Occipital lobe (tissue), 2 donors: ENCODE data around the gene LETMD1. TPM values are rescaled to one million over a fixed set of nuclear protein-coding genes. Genes with fewer than 3 reads are reported as not detected.

ENCODE experiments used
- DNase-seq: peaks from one replicate; lab custom pipeline; 2025; lab: John Stamatoyannopoulos, UW
- total RNA-seq: library from RNA; depleted of rRNA; stranded (reverse); fragments of >200 nt; gene quantifications from one replicate; pipeline ENCODE4 v1.2.3, GENCODE V29; 2014

Gene LETMD1
- total RNA-seq, 1 donor from 2014 or later = 56.8 TPM

GRCh38 chr12:51025836-51026638 lies 22.1 kb upstream of the LETMD1 start, which contains the start of gene SLC11A2:
Gene SLC11A2 (minus strand): TSS chr12:51026384. CDS start chr12:51010728, 15,656 bp downstream.
- peak; percentile 94 for DNase-seq

DNA sequence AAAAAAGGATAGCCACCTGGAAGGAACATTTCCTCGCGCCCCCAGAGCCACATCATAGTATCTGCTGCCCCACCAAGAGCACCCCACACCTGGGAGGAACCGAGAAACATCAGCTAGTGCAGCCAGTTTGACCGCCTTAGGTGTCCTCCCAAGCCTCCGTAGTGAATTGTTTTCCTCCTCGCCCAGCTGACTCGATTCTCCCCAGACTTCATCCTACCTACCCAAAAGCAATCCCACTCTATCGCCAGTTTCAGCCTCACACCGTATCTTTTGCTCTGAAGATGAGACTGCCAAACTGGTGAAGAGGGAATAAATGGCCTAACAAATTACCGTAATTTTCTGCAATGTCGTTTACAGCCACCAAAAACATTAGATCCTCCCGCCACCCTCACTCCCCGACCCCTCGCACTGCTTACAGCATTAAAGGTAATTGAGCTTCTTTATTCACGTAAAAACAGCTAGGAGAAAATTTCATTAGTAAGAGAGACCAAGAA lies 20.7 kb upstream of the LETMD1 start:
- no peak for DNase-seq

GRCh38 chr12:51028126-51028812 lies 19.9 kb upstream of the LETMD1 start:
- DNase-seq = no peak

- no peak for DNase-seq
These were observed 19.3 kb upstream of the LETMD1 start for GRCh38 chr12:51028813-51029150.

GRCh38 chr12:51033048-51033447 lies 15.1 kb upstream of the LETMD1 start:
- no peak for DNase-seq

DNA sequence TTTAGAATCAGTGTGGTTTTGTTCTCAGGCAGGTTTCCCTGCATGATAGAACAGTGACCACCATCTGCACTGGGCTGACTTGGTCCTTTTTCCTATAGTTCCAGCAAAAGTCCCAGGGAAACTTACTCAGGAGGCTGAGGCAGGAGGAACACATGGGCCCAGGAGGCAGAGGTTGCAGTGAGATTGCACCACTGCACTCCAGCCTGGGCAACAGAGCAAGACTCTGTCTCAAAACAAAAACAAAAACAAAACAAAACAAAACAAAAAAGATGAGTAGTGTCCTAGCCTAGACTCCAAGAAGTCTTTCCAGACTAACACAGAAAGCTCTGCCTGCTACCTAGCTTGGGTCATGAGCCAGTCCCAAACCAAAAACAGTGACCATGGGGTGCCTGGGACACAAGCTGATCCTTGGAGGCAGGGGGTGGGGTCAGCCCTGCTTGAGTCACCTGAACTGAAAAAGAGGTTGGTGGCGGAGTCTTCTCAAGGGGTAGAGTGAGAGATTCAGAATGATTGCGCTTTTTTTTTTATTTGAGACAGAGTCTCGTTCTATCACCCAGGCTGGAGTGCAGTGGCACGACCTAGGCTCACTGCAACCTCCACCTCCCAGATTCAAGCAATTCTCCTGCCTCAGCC lies 14.6 kb upstream of the LETMD1 start:
- DNase-seq = no peak

DNA sequence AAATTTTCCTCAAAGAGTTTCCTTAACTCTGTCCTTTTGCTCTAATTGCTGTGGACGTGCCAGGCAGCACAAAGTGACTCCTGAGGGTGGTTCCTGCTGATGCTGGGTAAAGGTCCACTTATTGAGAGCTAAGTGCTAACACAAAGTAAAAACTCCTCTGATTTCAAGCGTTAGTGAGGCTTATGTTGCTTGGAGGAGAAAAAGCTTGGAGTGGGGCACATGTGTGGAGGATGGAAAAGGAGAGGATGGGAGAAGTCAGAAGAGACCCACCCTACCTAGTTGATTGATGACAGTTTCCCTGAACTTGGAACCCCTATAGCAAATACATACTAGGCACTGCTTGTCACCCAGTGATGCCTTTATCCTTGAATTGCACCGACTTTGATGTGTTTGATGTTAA lies 11.8 kb upstream of the LETMD1 start:
- no peak for DNase-seq

GRCh38 chr12:51048661-51049251 lies 629 bp downstream of the LETMD1 start:
- no peak for DNase-seq

DNA sequence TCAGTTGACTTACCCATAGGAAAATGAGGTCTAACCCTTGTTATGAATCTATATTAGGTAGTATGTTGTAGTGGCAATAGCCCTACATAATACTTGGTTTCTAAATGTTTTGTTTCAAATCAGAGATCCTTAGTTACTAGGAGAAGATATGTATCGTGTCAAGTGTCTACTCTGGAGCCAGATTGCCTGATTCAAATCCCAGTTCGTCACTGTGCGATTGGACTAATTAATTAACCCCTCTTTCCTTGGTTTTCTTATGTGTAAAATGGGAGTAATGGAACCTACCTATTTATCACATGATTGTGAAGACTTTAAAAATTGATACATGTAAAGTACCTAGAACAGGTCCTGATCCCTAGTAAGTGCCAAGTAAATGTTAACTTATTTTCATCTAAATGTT lies 1.4 kb downstream of the LETMD1 start:
- DNase-seq = no peak

DNA sequence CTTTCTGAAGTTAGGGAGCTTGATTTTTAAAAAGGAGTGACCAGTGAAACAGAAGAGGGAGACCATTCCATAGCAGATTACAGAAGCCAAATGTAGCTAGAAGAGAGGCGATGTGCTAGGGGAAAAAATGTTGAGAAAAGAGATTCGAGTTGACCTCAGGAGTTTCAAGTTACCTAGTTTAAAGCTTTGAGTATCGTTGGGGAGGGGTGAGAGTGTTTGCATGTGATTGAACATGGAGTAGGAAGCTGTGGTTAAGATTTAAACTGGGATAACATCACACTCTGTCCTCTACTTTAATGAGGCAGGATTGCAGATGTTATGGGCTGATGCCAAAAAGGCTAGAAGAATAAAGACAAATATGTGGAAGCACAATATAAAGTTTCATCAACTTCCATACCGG lies 3.7 kb downstream of the LETMD1 start:
- no peak for DNase-seq

DNA sequence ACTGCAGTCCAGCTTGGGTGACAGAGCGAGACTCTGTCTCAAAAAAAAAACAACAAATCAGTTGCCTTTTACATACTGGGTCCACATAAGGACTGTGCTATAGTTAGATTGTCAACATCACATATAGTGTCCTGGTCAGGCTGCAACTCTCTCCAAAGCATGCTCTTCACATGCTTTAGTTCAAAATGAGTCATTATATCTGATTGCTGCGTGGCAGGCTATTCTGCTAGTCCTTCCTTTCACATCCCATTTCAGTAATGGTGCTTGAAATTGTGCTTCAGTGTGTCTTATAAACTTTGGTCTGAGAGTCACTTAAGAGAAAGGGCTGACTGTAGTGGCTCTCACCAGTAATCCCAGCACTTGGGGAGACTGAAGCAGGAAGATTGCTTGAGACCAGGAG lies 6.9 kb downstream of the LETMD1 start:
- no peak for DNase-seq

GRCh38 chr12:51056242-51056641 lies 8.1 kb downstream of the LETMD1 start:
- DNase-seq = no peak

DNA sequence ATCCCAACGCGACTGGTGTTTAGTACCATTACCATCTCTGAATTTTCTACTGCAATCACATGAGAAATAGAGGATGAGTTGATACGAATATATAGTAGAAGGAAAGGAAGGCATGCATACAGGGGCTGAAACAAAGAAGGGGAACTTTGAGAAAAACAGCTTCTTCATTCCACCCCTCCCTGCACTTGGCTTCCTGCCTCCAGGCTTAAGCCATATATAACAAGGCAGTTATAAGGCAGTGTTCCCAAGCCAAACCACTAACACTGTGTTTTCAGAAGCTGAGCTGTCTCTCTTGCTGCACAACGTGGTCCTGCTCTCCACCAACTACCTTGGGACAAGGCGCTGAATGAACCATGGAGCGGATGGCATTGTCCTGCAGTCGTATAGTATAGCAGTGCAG lies 11.0 kb downstream of the LETMD1 start:
- no peak for DNase-seq

DNA sequence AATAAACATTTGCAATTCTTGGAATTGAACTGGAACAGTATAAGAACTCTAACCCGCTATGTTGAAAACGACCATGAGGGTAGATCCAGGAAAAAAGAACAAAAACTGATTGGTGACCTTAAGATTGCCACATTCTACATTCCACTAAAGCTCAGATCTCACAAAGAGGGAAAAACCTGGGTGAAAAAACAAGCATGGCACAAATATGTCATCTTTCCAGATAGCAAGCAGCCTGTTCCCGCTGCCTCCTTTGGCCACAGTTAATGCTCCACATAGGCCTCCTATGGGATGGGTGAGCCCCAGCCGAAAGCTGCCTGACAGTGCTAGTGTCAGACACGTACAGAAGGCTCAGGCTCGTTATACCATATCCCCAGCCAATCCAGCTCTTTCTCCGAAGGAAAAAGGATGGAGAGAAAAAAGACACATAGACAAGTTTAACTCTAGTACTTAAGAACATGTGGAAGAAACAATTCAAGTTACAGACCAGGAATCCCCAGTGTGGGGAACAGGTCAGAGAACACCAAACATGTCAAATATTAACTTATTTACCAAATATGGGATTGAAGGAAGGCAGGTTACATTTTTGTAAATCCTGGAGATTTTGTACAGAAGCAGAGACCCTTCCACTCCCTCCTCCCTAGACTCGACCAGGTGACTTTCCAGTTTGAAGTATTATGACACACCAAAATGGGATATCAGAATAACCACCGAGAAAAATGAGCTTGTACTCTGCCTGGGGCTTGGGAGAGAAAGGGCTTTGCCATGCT lies 14.7 kb downstream of the LETMD1 start:
- no peak for DNase-seq

DNA sequence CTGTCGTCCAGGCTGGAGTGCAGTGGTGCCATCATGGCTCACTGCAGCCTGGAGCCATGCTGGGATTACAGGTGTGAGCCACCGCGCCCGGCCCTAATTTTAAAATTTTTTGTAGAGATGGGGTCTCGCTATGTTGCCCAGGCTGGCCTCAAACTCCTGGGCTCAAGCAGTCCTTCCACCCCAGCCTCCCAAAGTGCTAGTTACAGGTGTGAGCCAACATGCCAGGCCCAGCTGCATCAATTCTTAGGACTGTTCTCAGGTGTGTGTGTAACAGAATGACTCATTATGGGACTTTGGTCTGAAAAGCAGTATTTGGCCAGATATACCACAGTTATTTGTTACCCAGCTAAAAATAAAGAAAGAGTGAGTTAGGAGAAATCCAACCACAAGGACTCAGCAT lies 17.4 kb downstream of the LETMD1 start:
- DNase-seq = no peak

- no peak for DNase-seq
These were observed 19.1 kb downstream of the LETMD1 start for GRCh38 chr12:51067229-51067628.

DNA sequence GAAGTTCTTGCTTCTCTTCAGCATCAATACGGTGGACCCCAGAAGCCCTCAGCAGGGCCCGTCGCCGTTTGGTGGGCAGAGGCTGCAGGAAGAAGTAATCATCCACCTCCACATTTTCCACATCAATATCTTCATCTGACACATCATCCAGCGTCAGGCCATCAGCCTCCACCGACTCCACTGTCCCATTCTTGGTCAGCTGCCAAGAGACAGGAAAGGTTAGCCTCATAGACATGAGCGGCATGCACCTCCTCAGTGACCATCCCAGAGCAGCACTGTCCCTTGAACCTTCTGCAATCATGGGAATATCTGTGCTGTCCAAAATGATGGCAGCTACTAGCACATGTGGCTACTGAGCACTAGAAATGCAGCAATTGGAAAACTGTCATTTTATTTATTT lies 19.6 kb downstream of the LETMD1 start:
- no peak for DNase-seq

DNA sequence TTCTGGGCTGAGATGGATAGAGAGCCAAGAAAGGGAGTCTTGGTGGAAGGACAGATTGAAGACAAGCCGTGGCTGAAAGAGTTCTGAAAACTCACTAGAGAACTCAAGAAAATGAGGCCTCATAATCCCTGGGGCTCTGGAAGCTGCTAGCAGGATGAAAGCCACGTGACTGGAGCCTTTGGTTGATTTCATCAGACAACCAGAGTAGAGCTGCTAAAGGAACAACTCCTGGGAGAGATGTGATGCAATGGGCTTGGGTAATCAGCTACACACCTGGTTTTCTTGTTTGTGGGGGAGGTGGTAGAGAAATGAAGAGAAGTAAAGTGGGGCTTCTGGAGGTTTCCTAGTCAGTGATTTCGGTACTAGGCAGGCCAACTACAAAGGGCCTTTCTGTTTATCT lies 21.9 kb downstream of the LETMD1 start:
- no peak for DNase-seq

DNA sequence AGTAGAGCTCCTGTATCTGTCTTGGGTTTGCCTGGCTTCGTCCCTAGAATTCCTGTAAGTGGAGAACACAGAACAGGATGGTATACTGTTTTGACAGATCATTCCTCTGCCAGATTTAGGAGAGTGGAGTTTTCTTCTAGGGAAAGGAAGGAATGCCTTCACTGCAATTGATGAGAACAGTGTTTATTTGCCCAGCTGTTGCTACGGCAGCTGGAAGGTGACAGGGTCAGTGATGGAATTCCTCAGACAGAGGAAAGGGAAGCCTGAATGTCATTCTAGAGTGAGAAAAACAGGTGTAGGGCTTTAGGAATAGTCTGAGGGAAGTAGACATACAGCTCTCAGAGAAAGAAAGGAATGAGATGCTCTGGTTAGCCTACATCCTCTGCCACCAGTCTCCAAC lies 23.5 kb downstream of the LETMD1 start:
- no peak for DNase-seq

DNA sequence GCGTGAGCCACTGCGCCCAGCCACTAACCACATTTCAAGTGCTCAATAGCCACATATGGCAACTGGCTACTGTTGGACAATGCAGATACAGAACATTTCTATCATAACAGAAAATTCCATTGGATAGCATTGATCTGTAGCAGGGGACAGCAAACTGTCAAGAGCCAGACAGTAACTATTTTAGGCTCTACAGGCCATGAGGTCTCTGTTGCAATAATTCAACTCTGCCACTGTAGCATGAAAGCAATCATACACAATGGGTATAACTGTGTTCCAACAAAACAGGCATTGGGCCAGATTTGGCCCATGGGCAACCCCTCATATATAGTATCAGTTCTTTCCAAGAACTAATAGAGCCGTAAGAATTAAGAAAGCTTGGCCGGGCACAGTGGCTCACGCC lies 27.3 kb downstream of the LETMD1 start:
- DNase-seq = no peak

GRCh38 chr12:51076236-51076930 lies 28.3 kb downstream of the LETMD1 start:
- DNase-seq = no peak
